K562 (cell line): ENCODE measurements around the gene CHMP5. TPM values are rescaled to one million over a fixed set of nuclear protein-coding genes. Genes with fewer than 3 reads are reported as not detected.

Experiments
- ATAC-seq: fragments of 200-7000 bp; cut with Tn5 transposase; 3 replicates; pipeline ENCODE4 v1.9.1; 2020; ENCODE audit warnings: moderate library complexity
- BruUV-seq: library from RNA; stranded (reverse); fragments of 400-500 nt; replicated peaks from 2 replicates; lab custom pipeline; 2021; lab: Mats Ljungman, UMichigan
- CTCF ChIA-PET: fragments of 300-600 bp; formaldehyde crosslinking; extraction: SDS; loops from one replicate; lab custom pipeline; 2021; ENCODE audit warnings: low intra/inter-chr PET ratio; lab: Yijun Ruan, JAX
- POLR2A ChIA-PET: fragments of 300-600, 350-650 bp; sonication (Branson Sonifier 250); formaldehyde crosslinking; extraction: SDS; loops from one replicate; lab custom pipeline; 2021; ENCODE audit warnings: antibody characterized with exemption, inconsistent platforms; lab: Yijun Ruan, JAX
- DNase-seq, 4 experiments: peaks; one replicate each; pipeline versions ENCODE4 v3.0.0 to v3.0.0-alpha.2; 2011 to 2018; ENCODE audit warnings: low spot score in 3 of 4, mixed read lengths in 3 of 4; ENCODE audit errors: extremely low read depth in 1 of 4
- FAIRE-seq: peaks from 2 replicates; lab custom pipeline; 2011; peaks lifted over from hg19 to GRCh38; lab: Jason Lieb, UNC
- H2AFZ ChIP-seq: 2 replicates; pipeline ENCODE4 v1.6.0; 2011; ENCODE audit warnings: low read depth, low read length, control low read depth, inconsistent platforms
- H3K27ac ChIP-seq: fragments of 200-600 bp; 3 replicates; pipeline ENCODE4 v1.8.0; 2011; ENCODE audit warnings: low read depth, mild to moderate bottlenecking, control low read depth, inconsistent platforms, low read length, moderate library complexity, mixed read lengths; ENCODE audit errors: extremely low read depth
- H3K27me3 ChIP-seq, 2 experiments: fragments of 300-600 bp in 1 of 2; 2 replicates in 1 of 2; 3 replicates in 1 of 2; pipeline versions ENCODE4 v1.6.0 to v1.8.0; 2011; ENCODE audit warnings: inconsistent platforms in 2 of 2, low read length in 2 of 2, mild to moderate bottlenecking in 1 of 2, mixed read lengths in 1 of 2, moderate library complexity in 1 of 2; ENCODE audit not compliant: control insufficient read depth in 2 of 2, insufficient read depth in 2 of 2
- H3K36me3 ChIP-seq: fragments of 300-600 bp; 3 replicates; pipeline ENCODE4 v1.8.0; 2011; ENCODE audit warnings: mild to moderate bottlenecking, low read length, inconsistent platforms; ENCODE audit not compliant: control insufficient read depth, insufficient read depth
- H3K4me1 ChIP-seq, 2 experiments: fragments of 200-600 bp in 1 of 2; replicated peaks in 1 of 2; 2 replicates in 1 of 2; 3 replicates in 1 of 2; pipeline versions ENCODE4 v1.5.1 to v1.8.0; 2011; ENCODE audit warnings: inconsistent platforms in 2 of 2, low read length in 2 of 2, mild to moderate bottlenecking in 1 of 2, mixed read lengths in 1 of 2, moderate library complexity in 1 of 2; ENCODE audit not compliant: control insufficient read depth in 2 of 2, insufficient read depth in 2 of 2
- H3K4me2 ChIP-seq: 2 replicates; pipeline ENCODE4 v1.6.1; 2011; ENCODE audit warnings: low read length, control low read depth, inconsistent platforms, mixed read lengths; ENCODE audit not compliant: insufficient read depth
- H3K4me3 ChIP-seq: fragments of 200-600 bp; sonication (generic), shearing (Covaris generic); 2 replicates; pipeline ENCODE4 v1.5.1; 2016; ENCODE audit warnings: control low read depth, inconsistent platforms
- H3K79me2 ChIP-seq: fragments of 200-600 bp; 3 replicates; pipeline ENCODE4 v1.8.0; 2011; ENCODE audit warnings: low read length, inconsistent platforms; ENCODE audit not compliant: control insufficient read depth, insufficient read depth
- H3K9ac ChIP-seq, 2 experiments: 2 replicates each; pipeline versions ENCODE4 v1.6.0 to v1.6.1; 2011; ENCODE audit warnings: low read depth in 2 of 2, low read length in 2 of 2, control low read depth in 1 of 2, inconsistent platforms in 1 of 2, mild to moderate bottlenecking in 1 of 2, mixed read lengths in 1 of 2; ENCODE audit not compliant: insufficient read depth in 1 of 2
- H3K9me1 ChIP-seq: one replicate; pipeline ENCODE4 v1.6.0; 2011; ENCODE audit warnings: inconsistent platforms, mild to moderate bottlenecking, low read length, moderate library complexity; ENCODE audit not compliant: control insufficient read depth, insufficient read depth
- H3K9me3 ChIP-seq: replicated peaks from 2 replicates; pipeline ENCODE4 v1.5.1; 2011; ENCODE audit warnings: low read depth, low read length, inconsistent platforms; ENCODE audit not compliant: control insufficient read depth, insufficient read depth
- H4K20me1 ChIP-seq: replicated peaks from 2 replicates; pipeline ENCODE4 v1.6.1; 2011; ENCODE audit warnings: low read length, inconsistent platforms, mixed read lengths; ENCODE audit not compliant: control insufficient read depth, insufficient read depth
- CBFA2T3 ChIP-seq: fragments of 450-650 bp; IDR thresholded peaks from 2 replicates; pipeline ENCODE4 v1.6.1; 2017
- DNMT1 ChIP-seq: fragments of 450-650 bp; IDR thresholded peaks from 2 replicates; pipeline ENCODE4 v1.6.1; 2016; ENCODE audit warnings: antibody characterized with exemption, mild to moderate bottlenecking
- E2F5 ChIP-seq: sonication (generic); formaldehyde crosslinking; IDR thresholded peaks from 2 replicates; pipeline ENCODE4 v1.8.0; 2022; ENCODE audit warnings: mild to moderate bottlenecking, missing genetic modification reagents
- GATA2 ChIP-seq: sonication (generic); formaldehyde crosslinking; IDR thresholded peaks from 2 replicates; pipeline ENCODE4 v1.4.0; 2020; ENCODE audit warnings: mild to moderate bottlenecking, missing genetic modification reagents
- HNRNPLL ChIP-seq: fragments of 200-400 bp; formaldehyde crosslinking; IDR thresholded peaks from 2 replicates; pipeline ENCODE4 v1.6.1; 2017; ENCODE audit warnings: low read length, low read depth, mild to moderate bottlenecking; ENCODE audit not compliant: poor library complexity, severe bottlenecking
- KDM1A ChIP-seq, 2 experiments: fragments of 450-650 bp; IDR thresholded peaks; 2 replicates each; pipeline ENCODE4 v1.6.1; 2016; ENCODE audit warnings: mild to moderate bottlenecking in 2 of 2
- POLR2AphosphoS5 ChIP-seq: IDR thresholded peaks from 2 replicates; pipeline ENCODE4 v1.6.1; 2011; ENCODE audit warnings: mild to moderate bottlenecking, low read depth, low read length, moderate library complexity; ENCODE audit not compliant: control insufficient read depth, insufficient read depth
- RBM39 ChIP-seq: fragments of 200-400 bp; formaldehyde crosslinking; optimal IDR thresholded peaks from 2 replicates; pipeline ENCODE3; 2018; ENCODE audit warnings: low read depth, low read length
- SMAD4 ChIP-seq: fragments of 250-450 bp; sonication (Bioruptor Pico); conservative IDR thresholded peaks from 2 replicates; pipeline ENCODE4 v1.8.0; 2021; ENCODE audit warnings: inconsistent platforms, mild to moderate bottlenecking, moderate library complexity
- SPI1 ChIP-seq: IDR thresholded peaks from 2 replicates; pipeline ENCODE4 v1.6.1; 2011; ENCODE audit warnings: low read depth, low read length, control low read depth, borderline replicate concordance
- SRSF3 ChIP-seq: fragments of 200-400 bp; formaldehyde crosslinking; IDR thresholded peaks from 2 replicates; pipeline ENCODE4 v1.6.1; 2016; ENCODE audit warnings: mild to moderate bottlenecking, low read length, moderate library complexity; ENCODE audit not compliant: insufficient read depth
- ZFP1 ChIP-seq: fragments of 450-650 bp; formaldehyde crosslinking; IDR thresholded peaks from 2 replicates; pipeline ENCODE4 v1.4.0; 2020; ENCODE audit warnings: mild to moderate bottlenecking, mixed read lengths
- ZNF224 ChIP-seq: sonication (generic); formaldehyde crosslinking; IDR thresholded peaks from 2 replicates; pipeline ENCODE4 v1.8.0; 2022; ENCODE audit warnings: mild to moderate bottlenecking, missing genetic modification reagents
- WGBS: fragments of 100-300 bp; shearing (Covaris generic); methylation state at CpG from one replicate; pipeline ENCODE4 v1.1.6; 2016; ENCODE audit warnings: low coverage, mixed read lengths; ENCODE audit not compliant: insufficient coverage; ENCODE audit errors: missing lambda C conversion rate; 5-methylcytosine and 5-hydroxymethylcytosine counted together
- in situ Hi-C: fragments of 300-500 bp; cut with MboI; formaldehyde crosslinking; loops from 4 replicates; pipeline ENCODE4 v1.15.0; 2018; ENCODE audit warnings: inconsistent platforms, mixed read lengths
- intact Hi-C: fragments of 100-400 bp; cut with micrococcal nuclease; formaldehyde crosslinking; loops from 2 replicates; pipeline ENCODE4 v1.14.2; 2022
- polyA plus RNA-seq, 8 experiments: library from polyadenylated mRNA; depleted of rRNA in 4 of 8; stranded (reverse) in 5 of 8; unstranded in 3 of 8; fragments of >200 nt; fragmentation: Nextera tagmentation in 2 of 8; fragmentation: Illumina TruSeq in 1 of 8; extraction: Ambion mirVana in 2 of 8; extraction: Trizol in 1 of 8; gene quantifications; 2 replicates each; pipeline versions ENCODE4 v1.2.1 to v1.2.3, GENCODE V29; 2011 to 2014; ENCODE audit warnings: inconsistent platforms in 1 of 8, missing spikeins in 1 of 8
- total RNA-seq, 7 experiments: library from RNA; depleted of rRNA in 6 of 7; stranded (reverse); fragments of >200 nt in 6 of 7; fragmentation: Illumina TruSeq in 2 of 7; extraction: Trizol in 2 of 7; gene quantifications; 2 replicates each; pipeline versions ENCODE4 v1.2.1 to v1.2.3, GENCODE V29; 2011 to 2021; ENCODE audit warnings: low replicate concordance in 1 of 7
- TF ChIP-seq, protein P1 (sequence below): fragments of 250-450 bp; sonication (Bioruptor Pico); IDR thresholded peaks from 2 replicates; pipeline ENCODE4 v1.8.0; 2022; ENCODE audit warnings: inconsistent platforms

Gene CHMP5
- total and polyA plus RNA-seq, 9 of the 15 experiments (the other 6 are each of a cell fraction or from before 2014, with no cell fraction given): 36.0 to 105 (median 54.9) TPM

- no peak overlapping the region for H3K9ac ChIP-seq
- no peak overlapping the region for H3K27ac ChIP-seq
- peaks cover 71% of the 10 kb centered on the region for H3K36me3 ChIP-seq
- H3K27me3 ChIP-seq: no peaks in the 10 kb centered on the region
- no peaks in the 10 kb centered on the region for H4K20me1 ChIP-seq
- H3K79me2 ChIP-seq: no peaks in the 10 kb centered on the region
- no peak overlapping the region for H3K4me2 ChIP-seq
- intact Hi-C loops: no loop called here
- ChIA-PET POLR2A (interaction anchor here (0.5 to 0.6 kb wide), 2 partner anchors 13 to 29 kb away, joined by 3 read pairs; no protein-coding TSS in a partner anchor), CTCF (no interaction called here)
- H3K4me3 ChIP-seq: no peak overlapping the region
- BruUV-seq: no TSS peak
- FAIRE-seq: no peak
- in situ Hi-C loops: no loop called here
- no peak for ATAC-seq
- H3K9me1 ChIP-seq: no peaks in the 10 kb centered on the region
- no peak for TF ChIP-seq GATA2 (CRISPR knock-in tag)
- H2AFZ ChIP-seq: no peak overlapping the region
- peaks cover 3% of the 10 kb centered on the region; the same call in 1 of the 2 replicates for H3K9me3 ChIP-seq
- 93% methylated on average over 5 of the region's 5 CpGs for WGBS
- no peak for DNase-seq
- H3K4me1 ChIP-seq: peaks cover 0 to 6% of the 10 kb centered on the region in 2 experiments; a peak in 3 of 5 replicates
Measured at GRCh38 chr9:33329979-33330378, 65.1 kb downstream of the CHMP5 start.

GRCh38 chr9:33331377-33331891 lies 66.6 kb downstream of the CHMP5 start:
- ChIA-PET CTCF (no interaction called here), POLR2A (no interaction called here)
- intact Hi-C loops (no loop called here), in situ Hi-C loops (no loop called here)
- peaks cover 8% of the 10 kb centered on the region for H3K9me3 ChIP-seq
- ATAC-seq (peak; percentile 67), DNase-seq (peak in 3 of 4 experiments; percentile 18 to 54 (median 27)), FAIRE-seq (no peak)
- peak overlapping the region; percentile 49 for H3K4me2 ChIP-seq
- no peaks in the 10 kb centered on the region for H4K20me1 ChIP-seq
- no peak overlapping the region for H2AFZ ChIP-seq
- BruUV-seq: no TSS peak
- no peaks in the 10 kb centered on the region for H3K27me3 ChIP-seq
- H3K4me3 ChIP-seq: no peak overlapping the region
- H3K4me1 ChIP-seq: peaks cover 0 to 6% of the 10 kb centered on the region in 2 experiments; a peak in 3 of 5 replicates
- no peaks in the 10 kb centered on the region for H3K9me1 ChIP-seq
- H3K79me2 ChIP-seq: no peaks in the 10 kb centered on the region
- WGBS: 18% methylated on average over 3 of the region's 3 CpGs
- H3K36me3 ChIP-seq: peaks cover 77% of the 10 kb centered on the region
- peak overlapping the region; percentile 34; the same call in 2 of the 3 replicates for H3K27ac ChIP-seq
- 0 out of 4 replicates have a peak overlapping the region, but pooled peaks of 1 of the 2 experiments have one; percentile 28 for H3K9ac ChIP-seq
- no peak for TF ChIP-seq E2F5 (CRISPR knock-in tag)
- TF ChIP-seq ZFP1 (CRISPR knock-in tag): no peak
- TF ChIP-seq POLR2AphosphoS5: peak; percentile 58
- TF ChIP-seq, protein P1, sequence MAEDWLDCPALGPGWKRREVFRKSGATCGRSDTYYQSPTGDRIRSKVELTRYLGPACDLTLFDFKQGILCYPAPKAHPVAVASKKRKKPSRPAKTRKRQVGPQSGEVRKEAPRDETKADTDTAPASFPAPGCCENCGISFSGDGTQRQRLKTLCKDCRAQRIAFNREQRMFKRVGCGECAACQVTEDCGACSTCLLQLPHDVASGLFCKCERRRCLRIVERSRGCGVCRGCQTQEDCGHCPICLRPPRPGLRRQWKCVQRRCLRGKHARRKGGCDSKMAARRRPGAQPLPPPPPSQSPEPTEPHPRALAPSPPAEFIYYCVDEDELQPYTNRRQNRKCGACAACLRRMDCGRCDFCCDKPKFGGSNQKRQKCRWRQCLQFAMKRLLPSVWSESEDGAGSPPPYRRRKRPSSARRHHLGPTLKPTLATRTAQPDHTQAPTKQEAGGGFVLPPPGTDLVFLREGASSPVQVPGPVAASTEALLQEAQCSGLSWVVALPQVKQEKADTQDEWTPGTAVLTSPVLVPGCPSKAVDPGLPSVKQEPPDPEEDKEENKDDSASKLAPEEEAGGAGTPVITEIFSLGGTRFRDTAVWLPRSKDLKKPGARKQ (CRISPR knock-in tag): no peak
- no peak for TF ChIP-seq DNMT1
- TF ChIP-seq SMAD4 (CRISPR knock-in tag): no peak
- no peak for TF ChIP-seq HNRNPLL
- TF ChIP-seq KDM1A (IDR thresholded peaks at IDR 0.05): no peak
- no peak for TF ChIP-seq SRSF3
- 0 out of 2 replicates have a peak, but pooled peaks have one; percentile 13 for TF ChIP-seq SPI1
- no peak for TF ChIP-seq RBM39
- TF ChIP-seq ZNF224 (CRISPR knock-in tag): no peak
- peak; percentile 95 for TF ChIP-seq CBFA2T3
